ENCODE measurements around the gene CLHC1. TPM values are rescaled to one million over a fixed set of nuclear protein-coding genes. Genes with fewer than 3 reads are reported as not detected.

Gene CLHC1
- total and polyA plus RNA-seq, 2 donors: 9.4 to 20.1 TPM

DNA sequence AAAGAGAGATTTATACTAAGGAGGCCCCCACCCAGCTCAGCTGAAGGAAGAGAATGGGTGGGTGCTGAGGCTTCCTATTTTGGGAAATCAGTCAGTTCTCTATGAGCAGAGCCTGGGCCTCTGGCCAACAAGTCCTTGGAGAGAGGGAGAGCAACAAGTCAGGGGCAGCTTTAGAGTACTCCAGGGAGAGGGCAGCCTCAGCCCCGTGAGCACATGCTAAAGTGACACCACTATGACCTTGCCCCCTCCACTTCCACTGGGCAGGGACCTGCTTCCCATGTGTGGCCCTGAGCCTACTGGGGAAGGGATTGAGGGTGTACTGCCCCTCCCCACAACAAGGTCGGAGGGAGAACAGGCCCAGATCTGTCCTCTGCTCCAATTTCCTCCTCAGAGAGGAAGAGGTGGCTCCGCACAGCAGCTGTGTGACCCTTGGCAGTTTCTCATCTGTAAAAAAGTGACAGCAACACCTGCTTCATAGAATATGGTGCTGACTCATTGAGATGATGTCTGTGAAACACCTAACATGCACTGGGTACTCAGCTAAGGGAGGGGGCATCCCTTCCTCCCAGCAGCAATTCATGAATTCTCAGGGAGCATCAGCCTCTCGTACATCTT lies 72.9 kb downstream of the CLHC1 start:
- H3K36me3 ChIP-seq (ENCODE audit: control insufficient read depth in 2 of 2, insufficient read depth in 2 of 2, low read length in 1 of 2): no peaks in the 10 kb centered on the region
- peak; percentile 27 to 82 (median 47) for DNase-seq (ENCODE audit: low read depth in 6 of 9, low spot score in 9 of 9)
- H3K4me1 ChIP-seq (ENCODE audit: control insufficient read depth in 2 of 2, insufficient read depth in 2 of 2, low read length in 2 of 2): peaks cover 9 to 28% of the 10 kb centered on the region in 2 donors
- 25% methylated on average over 4 of the region's 4 CpGs for WGBS
- no peak overlapping the region for H3K4me3 ChIP-seq (ENCODE audit: low read length in 2 of 2)
- peak overlapping the region; percentile 61 to 72 for H3K27ac ChIP-seq (ENCODE audit: low read depth in 1 of 2, low read length in 1 of 2)
- H3K27me3 ChIP-seq (ENCODE audit: control insufficient read depth in 2 of 2, insufficient read depth in 1 of 2, low read length in 1 of 2): no peaks in the 10 kb centered on the region
- no peaks in the 10 kb centered on the region for H3K9me3 ChIP-seq (ENCODE audit: control insufficient read depth in 2 of 2, insufficient read depth in 1 of 2, low read length in 1 of 2)

DNA sequence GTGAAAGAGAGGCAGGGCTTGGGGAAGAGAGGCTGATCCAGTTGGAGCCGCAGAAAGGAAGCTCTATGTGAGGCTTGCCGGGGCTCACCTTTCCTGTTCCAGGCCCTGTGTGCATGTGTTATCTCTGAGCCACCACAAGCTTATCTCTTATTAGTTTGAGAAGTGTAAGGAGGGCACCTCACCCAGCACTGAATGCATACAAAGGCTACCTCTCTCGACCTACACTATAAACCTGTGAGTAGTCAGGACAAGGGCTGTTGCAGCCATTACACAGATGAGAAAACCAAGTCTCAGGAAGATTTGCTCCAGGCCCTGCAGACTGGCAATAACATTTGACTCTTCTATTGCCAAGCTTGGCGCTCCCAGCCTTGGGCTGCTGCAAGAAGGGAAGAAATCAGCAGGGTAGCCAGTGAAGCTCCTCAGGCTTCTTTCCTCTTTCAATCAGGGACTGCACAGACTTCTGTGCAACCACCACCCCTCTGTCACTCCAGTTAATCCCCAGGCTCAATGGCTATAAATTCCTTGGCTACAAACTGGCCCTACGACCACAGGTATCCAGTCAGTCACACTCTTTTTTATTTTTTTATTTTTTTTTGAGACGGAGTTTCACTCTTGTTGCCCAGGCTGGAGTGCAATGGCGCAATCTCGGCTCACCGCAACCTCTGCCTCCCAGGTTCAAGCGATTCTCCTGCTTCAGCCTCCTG lies 73.8 kb downstream of the CLHC1 start:
- H3K4me3 ChIP-seq (ENCODE audit: low read length in 2 of 2): no peak overlapping the region
- H3K36me3 ChIP-seq (ENCODE audit: control insufficient read depth in 2 of 2, insufficient read depth in 2 of 2, low read length in 1 of 2): no peaks in the 10 kb centered on the region
- peaks cover 9 to 28% of the 10 kb centered on the region in 2 donors for H3K4me1 ChIP-seq (ENCODE audit: control insufficient read depth in 2 of 2, insufficient read depth in 2 of 2, low read length in 2 of 2)
- H3K27ac ChIP-seq (ENCODE audit: low read depth in 1 of 2, low read length in 1 of 2): no peak overlapping the region
- no peaks in the 10 kb centered on the region for H3K27me3 ChIP-seq (ENCODE audit: control insufficient read depth in 2 of 2, insufficient read depth in 1 of 2, low read length in 1 of 2)
- no peak for DNase-seq (ENCODE audit: low read depth in 6 of 9, low spot score in 9 of 9)
- 81% methylated on average over 10 of the region's 10 CpGs for WGBS
- no peaks in the 10 kb centered on the region for H3K9me3 ChIP-seq (ENCODE audit: control insufficient read depth in 2 of 2, insufficient read depth in 1 of 2, low read length in 1 of 2)

DNA sequence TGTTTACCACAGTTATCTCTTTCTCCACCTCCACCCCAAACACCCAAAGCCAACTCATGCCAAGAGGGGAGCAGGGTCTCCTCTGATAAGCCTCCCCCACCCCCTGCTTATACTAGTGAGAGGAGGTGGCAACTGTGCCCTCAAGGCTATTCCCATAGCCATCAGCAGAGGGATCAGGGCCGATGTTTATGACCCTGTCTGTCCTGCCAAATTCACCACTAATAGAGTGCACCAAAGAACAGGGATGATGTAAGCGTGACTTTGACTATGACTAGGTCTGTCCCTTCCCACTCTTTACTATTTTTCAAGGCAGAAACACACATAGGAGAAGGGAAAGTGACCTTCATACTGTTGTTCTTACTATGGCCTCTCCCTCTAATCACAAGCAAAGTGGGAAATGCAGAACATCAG lies 74.6 kb downstream of the CLHC1 start:
- H3K4me3 ChIP-seq (ENCODE audit: low read length in 2 of 2): no peak overlapping the region
- peaks cover 9 to 25% of the 10 kb centered on the region in 2 donors for H3K4me1 ChIP-seq (ENCODE audit: control insufficient read depth in 2 of 2, insufficient read depth in 2 of 2, low read length in 2 of 2)
- no peak for DNase-seq (ENCODE audit: low read depth in 6 of 9, low spot score in 9 of 9)
- 92% methylated on average over 2 of the region's 2 CpGs for WGBS
- no peaks in the 10 kb centered on the region for H3K9me3 ChIP-seq (ENCODE audit: control insufficient read depth in 2 of 2, insufficient read depth in 1 of 2, low read length in 1 of 2)
- H3K27ac ChIP-seq (ENCODE audit: low read depth in 1 of 2, low read length in 1 of 2): no peak overlapping the region
- no peaks in the 10 kb centered on the region for H3K27me3 ChIP-seq (ENCODE audit: control insufficient read depth in 2 of 2, insufficient read depth in 1 of 2, low read length in 1 of 2)
- H3K36me3 ChIP-seq (ENCODE audit: control insufficient read depth in 2 of 2, insufficient read depth in 2 of 2, low read length in 1 of 2): no peaks in the 10 kb centered on the region

DNA sequence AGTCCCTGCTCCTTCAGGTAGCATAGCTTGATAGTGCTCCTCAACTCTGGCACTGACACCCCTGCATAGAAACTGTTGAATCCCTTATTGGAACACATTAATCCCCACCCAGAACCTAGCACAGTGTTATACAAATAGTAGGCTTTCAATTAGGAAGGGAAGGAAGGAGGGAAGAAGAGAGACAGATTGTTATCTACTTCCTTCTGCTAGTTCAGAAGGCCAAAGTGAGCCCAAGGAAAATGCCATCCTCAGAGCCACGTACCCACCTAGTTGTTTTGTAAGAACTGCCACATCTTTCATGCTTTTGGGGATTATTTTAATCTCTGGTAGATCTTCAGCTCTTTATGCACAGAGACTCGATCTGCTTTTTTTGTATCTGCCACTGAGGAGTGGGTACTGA lies 75.1 kb downstream of the CLHC1 start:
- no peak overlapping the region for H3K4me3 ChIP-seq (ENCODE audit: low read length in 2 of 2)
- no peak overlapping the region for H3K27ac ChIP-seq (ENCODE audit: low read depth in 1 of 2, low read length in 1 of 2)
- H3K4me1 ChIP-seq (ENCODE audit: control insufficient read depth in 2 of 2, insufficient read depth in 2 of 2, low read length in 2 of 2): peaks cover 9 to 25% of the 10 kb centered on the region in 2 donors
- no peak for DNase-seq (ENCODE audit: low read depth in 6 of 9, low spot score in 9 of 9)
- 79% methylated on average over 2 of the region's 2 CpGs for WGBS
- no peaks in the 10 kb centered on the region for H3K27me3 ChIP-seq (ENCODE audit: control insufficient read depth in 2 of 2, insufficient read depth in 1 of 2, low read length in 1 of 2)
- no peaks in the 10 kb centered on the region for H3K36me3 ChIP-seq (ENCODE audit: control insufficient read depth in 2 of 2, insufficient read depth in 2 of 2, low read length in 1 of 2)
- no peaks in the 10 kb centered on the region for H3K9me3 ChIP-seq (ENCODE audit: control insufficient read depth in 2 of 2, insufficient read depth in 1 of 2, low read length in 1 of 2)

DNA sequence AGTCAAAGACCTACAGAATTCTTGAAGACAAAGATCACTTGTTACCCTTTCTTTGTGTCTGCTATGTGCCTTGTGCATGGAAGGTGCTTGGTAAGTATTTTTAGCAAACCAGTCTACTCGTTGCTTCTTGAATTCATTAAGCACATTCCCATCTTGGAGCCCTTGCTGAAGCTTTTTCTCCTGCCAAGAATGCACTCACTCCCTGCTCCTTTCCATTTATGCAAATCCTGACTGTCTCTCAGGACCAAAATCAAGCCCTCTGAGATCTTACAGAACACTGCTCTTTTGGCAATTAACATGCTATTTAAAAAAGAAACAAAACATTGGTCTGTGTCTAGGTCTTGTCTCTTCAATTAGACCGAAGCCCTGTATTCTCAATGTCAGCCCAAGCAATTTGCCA lies 75.8 kb downstream of the CLHC1 start:
- H3K27ac ChIP-seq (ENCODE audit: low read depth in 1 of 2, low read length in 1 of 2): no peak overlapping the region
- no peaks in the 10 kb centered on the region for H3K9me3 ChIP-seq (ENCODE audit: control insufficient read depth in 2 of 2, insufficient read depth in 1 of 2, low read length in 1 of 2)
- no peak overlapping the region for H3K4me3 ChIP-seq (ENCODE audit: low read length in 2 of 2)
- 86% methylated on average over 2 of the region's 2 CpGs for whole genome bisulfite sequencing
- H3K27me3 ChIP-seq (ENCODE audit: control insufficient read depth in 2 of 2, insufficient read depth in 1 of 2, low read length in 1 of 2): no peaks in the 10 kb centered on the region
- H3K4me1 ChIP-seq (ENCODE audit: control insufficient read depth in 2 of 2, insufficient read depth in 2 of 2, low read length in 2 of 2): peaks cover 9 to 25% of the 10 kb centered on the region in 2 donors
- no peak for DNase-seq (ENCODE audit: low read depth in 6 of 9, low spot score in 9 of 9)
- H3K36me3 ChIP-seq (ENCODE audit: control insufficient read depth in 2 of 2, insufficient read depth in 2 of 2, low read length in 1 of 2): no peaks in the 10 kb centered on the region

DNA sequence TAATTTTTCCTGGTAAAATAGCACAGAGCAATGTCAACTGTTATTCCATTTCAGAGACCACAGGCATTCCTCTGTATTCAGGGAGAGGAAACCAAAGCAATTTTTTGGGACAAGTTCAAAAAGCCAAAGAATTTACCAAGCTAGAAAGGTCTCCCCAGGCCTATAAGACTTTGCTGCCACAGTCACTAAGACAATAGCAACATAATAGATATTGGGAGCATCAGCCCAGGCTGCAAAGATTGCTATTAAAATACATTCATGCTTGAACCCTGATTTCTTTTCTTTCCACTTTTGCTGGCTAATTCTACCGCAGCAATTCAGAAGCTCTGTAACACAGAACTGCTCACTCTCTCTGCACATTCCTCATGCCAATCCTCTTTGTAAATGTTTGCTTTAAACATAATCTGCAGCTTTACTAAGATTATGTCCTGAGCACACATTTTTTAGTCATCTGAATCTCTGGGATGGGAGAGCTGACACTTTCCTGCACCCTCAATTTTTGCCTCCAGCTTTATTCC lies 76.3 kb downstream of the CLHC1 start:
- 96% methylated on average over 1 of the region's 1 CpG for WGBS
- Histone ChIP-seq H3K4me1 (ENCODE audit: control insufficient read depth in 2 of 2, insufficient read depth in 2 of 2, low read length in 2 of 2) (peaks cover 9 to 25% of the 10 kb centered on the region in 2 donors), H3K27ac (ENCODE audit: low read depth in 1 of 2, low read length in 1 of 2) (no peak overlapping the region)

DNA sequence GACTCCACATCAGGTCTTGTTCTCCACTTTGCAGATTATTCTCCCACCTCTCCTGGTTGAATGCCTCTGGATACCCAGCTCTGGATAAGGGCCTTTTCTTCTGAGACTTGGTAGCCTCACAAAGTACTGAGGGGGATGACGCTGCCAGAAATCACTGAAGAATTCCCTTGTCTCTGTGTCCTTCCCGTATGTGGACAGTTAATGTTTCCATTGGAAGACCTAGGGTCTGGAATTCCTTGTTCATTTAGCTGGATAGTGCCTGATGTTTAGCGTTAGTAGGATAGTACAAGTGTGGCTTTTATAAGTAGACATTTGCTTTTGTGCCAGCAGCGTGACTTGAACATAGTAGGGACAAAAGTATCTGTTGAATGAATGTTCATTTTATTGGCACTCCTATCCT lies 76.9 kb downstream of the CLHC1 start:
- Histone ChIP-seq H3K4me1 (ENCODE audit: control insufficient read depth in 2 of 2, insufficient read depth in 2 of 2, low read length in 2 of 2) (peaks cover 9 to 25% of the 10 kb centered on the region in 2 donors), H3K4me3 (ENCODE audit: low read length in 2 of 2) (no peak overlapping the region), H3K9me3 (ENCODE audit: control insufficient read depth in 2 of 2, insufficient read depth in 1 of 2, low read length in 1 of 2) (no peaks in the 10 kb centered on the region), H3K27me3 (ENCODE audit: control insufficient read depth in 2 of 2, insufficient read depth in 1 of 2, low read length in 1 of 2) (no peaks in the 10 kb centered on the region), H3K36me3 (ENCODE audit: control insufficient read depth in 2 of 2, insufficient read depth in 2 of 2, low read length in 1 of 2) (no peaks in the 10 kb centered on the region), H3K27ac (ENCODE audit: low read depth in 1 of 2, low read length in 1 of 2) (peak overlapping the region in 1 of 2 donors; percentile 33)
- WGBS: 95% methylated on average over 4 of the region's 4 CpGs
- DNase-seq (ENCODE audit: low read depth in 6 of 9, low spot score in 9 of 9): no peak

More for the DNA sequence above, 76.3 kb downstream of the CLHC1 start:
- no peaks in the 10 kb centered on the region for H3K27me3 ChIP-seq (ENCODE audit: control insufficient read depth in 2 of 2, insufficient read depth in 1 of 2, low read length in 1 of 2)
- no peak overlapping the region for H3K4me3 ChIP-seq (ENCODE audit: low read length in 2 of 2)
- DNase-seq (ENCODE audit: low read depth in 6 of 9, low spot score in 9 of 9): no peak
- no peaks in the 10 kb centered on the region for H3K36me3 ChIP-seq (ENCODE audit: control insufficient read depth in 2 of 2, insufficient read depth in 2 of 2, low read length in 1 of 2)
- H3K9me3 ChIP-seq (ENCODE audit: control insufficient read depth in 2 of 2, insufficient read depth in 1 of 2, low read length in 1 of 2): no peaks in the 10 kb centered on the region

DNA sequence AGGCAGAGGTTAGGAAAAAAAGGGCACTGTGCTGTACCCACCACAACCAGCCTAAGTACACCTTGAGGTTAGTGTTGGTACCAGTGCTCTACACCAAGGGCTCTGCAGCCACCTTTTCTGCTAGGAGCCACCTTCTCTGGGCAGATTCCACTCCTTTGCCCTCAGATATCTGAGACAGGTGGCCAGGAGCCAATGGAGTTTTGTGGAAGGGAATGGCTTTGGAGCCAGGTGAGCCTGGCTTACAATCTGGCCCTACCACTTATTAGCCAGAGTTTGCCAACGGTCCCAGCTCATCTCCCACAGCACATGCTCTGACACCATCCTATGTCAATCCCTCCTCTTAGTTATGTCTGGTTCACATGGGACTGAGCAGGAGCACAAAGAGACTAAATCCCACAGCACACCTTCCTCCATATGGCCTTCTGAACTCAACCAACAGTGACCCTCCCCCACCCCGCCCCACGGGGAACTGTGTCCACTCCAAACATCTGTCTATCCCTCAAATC lies 77.5 kb downstream of the CLHC1 start:
- peaks cover 7 to 22% of the 10 kb centered on the region in 2 donors for H3K4me1 ChIP-seq (ENCODE audit: control insufficient read depth in 2 of 2, insufficient read depth in 2 of 2, low read length in 2 of 2)
- 97% methylated on average over 3 of the region's 3 CpGs for WGBS

DNA sequence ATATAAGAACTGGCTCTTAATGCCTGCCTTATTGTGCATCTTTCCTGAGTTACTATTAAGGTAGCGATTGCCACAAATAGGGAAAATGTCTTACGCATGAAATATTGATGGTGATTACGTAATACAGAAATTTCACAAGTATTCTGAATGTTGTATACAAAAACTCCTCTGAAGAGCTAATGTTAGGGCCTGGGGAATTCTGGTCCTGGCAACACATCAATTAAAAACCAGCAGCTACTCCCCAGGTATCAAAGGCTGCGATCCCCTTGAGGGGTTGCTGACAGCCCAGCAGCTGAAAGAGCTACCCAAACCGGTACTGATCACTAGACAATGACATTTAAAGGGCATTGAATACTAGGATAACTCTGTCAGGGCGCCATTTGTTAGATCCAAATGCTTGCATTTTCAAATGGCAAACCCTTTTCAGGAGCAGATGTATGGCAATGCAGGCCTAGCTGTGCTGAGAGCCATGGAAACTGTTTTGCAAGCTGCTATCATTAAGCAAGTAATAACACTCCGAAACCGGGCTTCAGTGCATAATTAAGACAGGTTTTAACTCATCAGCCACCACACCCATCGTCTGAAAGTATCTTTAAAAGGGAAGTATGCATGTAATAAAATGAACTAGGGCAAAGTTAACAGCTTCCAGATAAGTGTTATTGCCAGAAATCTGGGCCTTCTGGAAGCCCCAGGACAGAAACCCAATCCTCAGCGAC lies 78.4 kb downstream of the CLHC1 start:
- H3K27me3 ChIP-seq (ENCODE audit: control insufficient read depth in 2 of 2, insufficient read depth in 1 of 2, low read length in 1 of 2): no peaks in the 10 kb centered on the region
- no peaks in the 10 kb centered on the region for H3K36me3 ChIP-seq (ENCODE audit: control insufficient read depth in 2 of 2, insufficient read depth in 2 of 2, low read length in 1 of 2)
- no peak overlapping the region for H3K4me3 ChIP-seq (ENCODE audit: low read length in 2 of 2)
- no peak for DNase-seq (ENCODE audit: low read depth in 6 of 9, low spot score in 9 of 9)
- H3K4me1 ChIP-seq (ENCODE audit: control insufficient read depth in 2 of 2, insufficient read depth in 2 of 2, low read length in 2 of 2): peaks cover 2 to 14% of the 10 kb centered on the region in 2 donors
- 92% methylated on average over 10 of the region's 10 CpGs for WGBS
- no peaks in the 10 kb centered on the region for H3K9me3 ChIP-seq (ENCODE audit: control insufficient read depth in 2 of 2, insufficient read depth in 1 of 2, low read length in 1 of 2)
- peak overlapping the region in 1 of 2 donors; percentile 77 for H3K27ac ChIP-seq (ENCODE audit: low read depth in 1 of 2, low read length in 1 of 2)

More for the DNA sequence above, 77.5 kb downstream of the CLHC1 start:
- Histone ChIP-seq H3K27me3 (ENCODE audit: control insufficient read depth in 2 of 2, insufficient read depth in 1 of 2, low read length in 1 of 2) (no peaks in the 10 kb centered on the region), H3K9me3 (ENCODE audit: control insufficient read depth in 2 of 2, insufficient read depth in 1 of 2, low read length in 1 of 2) (no peaks in the 10 kb centered on the region), H3K4me3 (ENCODE audit: low read length in 2 of 2) (no peak overlapping the region), H3K27ac (ENCODE audit: low read depth in 1 of 2, low read length in 1 of 2) (peak overlapping the region in 1 of 2 donors; percentile 1), H3K36me3 (ENCODE audit: control insufficient read depth in 2 of 2, insufficient read depth in 2 of 2, low read length in 1 of 2) (no peaks in the 10 kb centered on the region)
- no peak for DNase-seq (ENCODE audit: low read depth in 6 of 9, low spot score in 9 of 9)
